ENCODE results near the gene OSBPL3.

- TF ChIP-seq POLR2AphosphoS5 (IDR thresholded peaks at IDR 0.05) (no peak), CTCF (IDR thresholded peaks at IDR 0.05 in 8 of 11, conservative IDR thresholded peaks at IDR 0.05 in 3 of 11) (no peak)
These were observed 179.9 kb downstream of the OSBPL3 start for GRCh38 chr7:24800073-24800472.
